Measurements from ENCODE around the gene CFAP46. TPM values are rescaled to one million over a fixed set of nuclear protein-coding genes. Genes with fewer than 3 reads are reported as not detected.
"Not testable (repeated sequence)": the region's sequence is repeated elsewhere in the genome, so short reads cannot be mapped to it uniquely, and the experiment has no call there.

The CFAP46 gene
- total and polyA plus RNA-seq, 2 of the 4 experiments (the other 2 are of a cell fraction): 1.3 to 1.8 TPM

DNA sequence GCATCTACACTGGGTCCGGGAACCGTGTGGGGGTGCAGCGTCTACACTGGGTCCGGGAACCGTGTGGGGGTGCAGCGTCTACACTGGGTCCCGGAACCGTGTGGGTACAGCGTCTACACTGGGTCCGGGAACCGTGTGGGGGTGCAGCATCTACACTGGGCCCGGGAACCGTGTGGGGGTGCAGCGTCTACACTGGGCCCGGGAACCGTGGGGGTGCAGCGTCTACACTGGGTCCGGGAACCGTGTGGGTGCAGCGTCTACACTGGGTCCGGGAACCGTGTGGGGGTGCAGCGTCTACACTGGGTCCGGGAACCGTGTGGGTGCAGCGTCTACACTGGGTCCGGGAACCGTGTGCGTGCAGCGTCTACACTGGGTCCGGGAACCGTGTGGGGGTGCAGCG lies 150.3 kb downstream of the CFAP46 start:
- in situ Hi-C loops (cut with MboI; ENCODE audit: low sequenced_read_pairs); H3K4ac ChIP-seq (ENCODE audit: low read depth, low read length); ATAC-seq (ENCODE audit: low read depth); POLR2A ChIA-PET (ENCODE audit: unreplicated experiment); H2AFZ ChIP-seq (replicated peaks; ENCODE audit: low read length, poor library complexity); intact Hi-C loops (cut with micrococcal nuclease); DNase-seq; H4K8ac ChIP-seq (ENCODE audit: low read depth in 2 of 2, low read length in 2 of 2); H2BK15ac ChIP-seq (ENCODE audit: low read depth, low read length); H4K5ac ChIP-seq (ENCODE audit: low read depth, low read length); dilution Hi-C loops (cut with HindIII; ENCODE audit: low sequenced_read_pairs, unreplicated experiment); H3K56ac ChIP-seq (ENCODE audit: extremely low read depth, insufficient read depth, low read length); H2AK5ac ChIP-seq (ENCODE audit: low read depth, low read length); H2AK9ac ChIP-seq (replicated peaks; ENCODE audit: low read depth, low read length, poor library complexity); H3K4me3 ChIP-seq (ENCODE audit: insufficient read depth, low read depth, low read length); H3K36me3 ChIP-seq (ENCODE audit: control insufficient read depth, insufficient read depth, low read length); H3K4me1 ChIP-seq (ENCODE audit: control insufficient read depth, insufficient read depth, low read length); H3K27ac ChIP-seq (ENCODE audit: insufficient read depth, low read length); CTCF ChIA-PET; H3K9me3 ChIP-seq (ENCODE audit: control insufficient read depth, insufficient read depth, low read length); H3K79me1 ChIP-seq (ENCODE audit: low read depth in 1 of 2, low read length in 2 of 2); H2BK5ac ChIP-seq (ENCODE audit: low read depth, low read length, poor library complexity, severe bottlenecking); BruUV-seq (replicated peaks); H3K18ac ChIP-seq (ENCODE audit: low read depth, low read length); H2BK20ac ChIP-seq (ENCODE audit: low read depth, low read length); H3K4me2 ChIP-seq (ENCODE audit: low read depth, low read length); H3K9me1 ChIP-seq (ENCODE audit: insufficient read depth, low read length); H3K23ac ChIP-seq (ENCODE audit: low read depth, low read length); H3K9ac ChIP-seq (ENCODE audit: low read depth, low read length); H3K14ac ChIP-seq (replicated peaks; ENCODE audit: low read depth, low read length); H2BK120ac ChIP-seq (ENCODE audit: low read depth, low read length); H4K20me1 ChIP-seq (ENCODE audit: insufficient read depth, low read length); H4K91ac ChIP-seq (ENCODE audit: insufficient read depth, low read depth, low read length): not testable (repeated sequence)
- WGBS, 2 experiments (ENCODE audit: extremely low coverage in 2 of 2, insufficient read length in 1 of 2): 85% methylated on average over 8 of the region's 33 CpGs; no CpG with 5 or more reads in 1 of the 2 experiments
- H3K27me3 ChIP-seq (ENCODE audit: control insufficient read depth, insufficient read depth, low read length): peaks cover 49% of the 10 kb centered on the region
